ENCODE measurements around the gene OVCH2. TPM values are rescaled to one million over a fixed set of nuclear protein-coding genes. Genes with fewer than 3 reads are reported as not detected.
"Not testable (repeated sequence)": the region's sequence is repeated elsewhere in the genome, so short reads cannot be mapped to it uniquely, and the experiment has no call there.

OVCH2 gene
- total RNA-seq, 1 donor from 2014 or later: 7.4 TPM

DNA sequence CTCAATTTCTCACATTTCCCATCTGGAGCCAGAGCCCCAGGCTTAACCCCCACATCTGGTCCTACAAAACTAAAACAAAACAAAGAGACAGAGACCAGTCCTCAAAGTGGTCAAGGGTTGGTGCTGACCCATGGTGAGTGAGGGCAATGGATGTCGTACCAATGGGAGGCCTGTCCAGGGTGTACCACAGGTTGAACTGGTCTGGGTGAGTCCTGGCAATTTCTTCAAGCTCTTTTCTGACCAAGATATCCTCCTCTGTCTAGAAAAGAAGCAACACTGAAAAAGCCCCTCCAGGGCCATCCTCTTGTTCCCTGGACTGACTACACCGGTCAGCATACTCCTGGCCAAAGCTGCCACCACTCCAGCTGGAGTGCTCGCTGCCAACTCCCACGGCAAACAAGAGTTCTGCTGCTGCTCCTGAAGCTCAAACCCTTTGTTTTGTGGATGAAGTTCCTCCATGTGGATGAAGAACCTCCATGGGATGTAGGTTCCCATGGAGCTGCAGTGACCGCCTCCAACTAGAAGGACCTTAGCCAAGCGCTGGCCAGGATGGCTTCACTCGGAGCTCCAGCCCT is 39.9 kb downstream of the OVCH2 start:
- intact Hi-C loops (cut with DNase I): no loop called here

DNA sequence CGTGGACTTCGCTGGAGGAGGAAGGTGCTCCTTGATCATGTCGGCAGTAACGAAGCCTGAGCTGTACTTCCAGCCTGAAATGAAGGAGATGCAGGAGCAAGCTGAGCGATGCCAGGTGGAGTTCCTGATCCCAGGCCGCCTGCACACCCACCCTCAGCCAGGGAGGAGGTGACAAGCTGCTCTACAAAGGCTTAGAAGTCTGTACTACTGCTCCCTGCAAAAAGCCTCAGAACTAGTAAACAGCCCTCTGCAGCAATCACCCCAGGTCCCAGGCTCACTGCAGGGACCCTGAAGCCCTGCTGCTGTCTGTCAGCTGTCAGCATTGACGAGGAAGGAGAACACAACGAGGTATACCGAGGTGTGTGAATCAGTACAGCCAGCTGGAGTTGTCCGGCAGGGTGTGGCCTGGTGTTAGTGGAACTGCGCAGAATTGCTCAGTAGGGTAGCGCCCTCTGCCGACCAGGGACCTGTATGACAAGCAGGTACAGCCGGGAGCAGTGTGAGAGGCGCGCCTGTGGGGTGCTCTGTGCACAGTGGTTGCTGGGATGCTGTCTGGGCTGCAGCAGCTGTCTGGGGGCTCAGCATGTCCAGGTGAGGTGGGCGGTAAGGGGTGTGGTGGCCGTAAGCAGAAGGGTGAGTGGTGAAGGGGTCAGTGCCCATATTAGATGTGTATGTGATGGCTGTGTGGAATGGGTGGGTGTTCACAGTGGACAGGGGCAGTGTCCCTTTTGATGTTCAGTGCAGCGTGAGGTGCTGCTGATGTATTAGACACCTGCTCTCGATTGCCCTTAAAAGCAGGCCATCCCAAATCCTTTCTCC is 40.6 kb downstream of the OVCH2 start:
- Histone ChIP-seq H3K36me3 (no peaks in the 10 kb centered on the region), H3K4me3 (no peak overlapping the region), H3K4me1 (peaks cover 4% of the 10 kb centered on the region), H3K27me3 (ENCODE audit: low read depth) (no peaks in the 10 kb centered on the region), H3K9me3 (no peaks in the 10 kb centered on the region), H3K27ac (no peak overlapping the region)
- intact Hi-C loops (cut with DNase I): no loop called here
- DNase-seq (peak; percentile 91), ATAC-seq (peak; percentile 98)
- TF ChIP-seq, protein P1, sequence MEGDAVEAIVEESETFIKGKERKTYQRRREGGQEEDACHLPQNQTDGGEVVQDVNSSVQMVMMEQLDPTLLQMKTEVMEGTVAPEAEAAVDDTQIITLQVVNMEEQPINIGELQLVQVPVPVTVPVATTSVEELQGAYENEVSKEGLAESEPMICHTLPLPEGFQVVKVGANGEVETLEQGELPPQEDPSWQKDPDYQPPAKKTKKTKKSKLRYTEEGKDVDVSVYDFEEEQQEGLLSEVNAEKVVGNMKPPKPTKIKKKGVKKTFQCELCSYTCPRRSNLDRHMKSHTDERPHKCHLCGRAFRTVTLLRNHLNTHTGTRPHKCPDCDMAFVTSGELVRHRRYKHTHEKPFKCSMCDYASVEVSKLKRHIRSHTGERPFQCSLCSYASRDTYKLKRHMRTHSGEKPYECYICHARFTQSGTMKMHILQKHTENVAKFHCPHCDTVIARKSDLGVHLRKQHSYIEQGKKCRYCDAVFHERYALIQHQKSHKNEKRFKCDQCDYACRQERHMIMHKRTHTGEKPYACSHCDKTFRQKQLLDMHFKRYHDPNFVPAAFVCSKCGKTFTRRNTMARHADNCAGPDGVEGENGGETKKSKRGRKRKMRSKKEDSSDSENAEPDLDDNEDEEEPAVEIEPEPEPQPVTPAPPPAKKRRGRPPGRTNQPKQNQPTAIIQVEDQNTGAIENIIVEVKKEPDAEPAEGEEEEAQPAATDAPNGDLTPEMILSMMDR (IDR thresholded peaks at IDR 0.05): peak; percentile 82

More for the DNA sequence above, 39.9 kb downstream of the OVCH2 start:
- DNase-seq: no peak
- H3K4me3 ChIP-seq: no peak overlapping the region
- no peaks in the 10 kb centered on the region for H3K36me3 ChIP-seq
- H3K27ac ChIP-seq: no peak overlapping the region
- H3K9me3 ChIP-seq: no peaks in the 10 kb centered on the region
- no peak for ATAC-seq
- TF ChIP-seq, protein P1 (IDR thresholded peaks at IDR 0.05): no peak
- no peaks in the 10 kb centered on the region for H3K27me3 ChIP-seq (ENCODE audit: low read depth)
- H3K4me1 ChIP-seq: peaks cover 4% of the 10 kb centered on the region

DNA sequence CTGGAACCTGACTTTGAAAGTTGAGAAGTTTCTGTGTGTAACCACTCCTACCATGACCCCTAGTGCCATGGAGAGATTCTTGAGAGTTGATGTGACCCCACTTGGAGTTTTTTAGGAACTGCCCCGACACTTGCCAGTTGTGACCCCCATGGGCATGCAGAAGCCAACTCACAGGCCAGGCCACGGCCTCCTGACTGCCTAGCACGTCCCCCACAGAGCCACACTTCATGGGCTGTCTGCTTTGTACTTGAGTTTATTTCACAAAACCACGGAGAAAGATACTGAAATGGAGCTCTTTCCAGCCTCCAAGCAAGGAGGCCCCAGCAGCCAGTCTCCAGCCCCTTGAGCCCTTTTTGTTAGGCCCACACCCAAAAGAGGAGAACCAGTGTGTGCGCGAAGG is 41.4 kb downstream of the OVCH2 start:
- no peak for DNase-seq
- H3K27ac ChIP-seq: no peak overlapping the region
- peaks cover 4% of the 10 kb centered on the region for H3K4me1 ChIP-seq
- no peaks in the 10 kb centered on the region for H3K27me3 ChIP-seq (ENCODE audit: low read depth)
- no peak for ATAC-seq
- H3K4me3 ChIP-seq: no peak overlapping the region
- H3K36me3 ChIP-seq: no peaks in the 10 kb centered on the region
- H3K9me3 ChIP-seq: no peaks in the 10 kb centered on the region
- TF ChIP-seq, protein P1 (IDR thresholded peaks at IDR 0.05): no peak
- intact Hi-C loops (cut with DNase I): no loop called here

DNA sequence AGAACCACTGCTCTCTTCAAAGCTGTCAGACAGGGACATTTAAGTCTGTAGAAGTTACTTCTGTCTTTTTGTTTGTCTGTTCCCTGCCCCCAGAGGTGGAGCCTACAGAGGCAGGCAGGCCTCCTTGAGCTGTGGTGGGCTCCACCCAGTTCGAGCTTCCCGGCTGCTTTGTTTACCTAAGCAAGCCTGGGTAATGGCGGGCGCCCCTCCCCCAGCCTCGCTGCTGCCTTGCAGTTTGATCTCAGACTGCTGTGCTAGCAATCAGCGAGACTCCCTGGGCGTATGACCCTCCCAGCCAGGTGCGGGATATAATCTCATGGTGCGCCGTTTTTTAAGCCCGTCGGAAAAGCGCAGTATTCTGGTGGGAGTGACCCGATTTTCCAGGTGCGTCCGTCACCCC is 42.7 kb downstream of the OVCH2 start:
- H3K4me1 ChIP-seq; H3K27ac ChIP-seq; H3K9me3 ChIP-seq; intact Hi-C loops (cut with DNase I); H3K27me3 ChIP-seq (ENCODE audit: low read depth); ATAC-seq; H3K4me3 ChIP-seq; H3K36me3 ChIP-seq; DNase-seq: not testable (repeated sequence)

DNA sequence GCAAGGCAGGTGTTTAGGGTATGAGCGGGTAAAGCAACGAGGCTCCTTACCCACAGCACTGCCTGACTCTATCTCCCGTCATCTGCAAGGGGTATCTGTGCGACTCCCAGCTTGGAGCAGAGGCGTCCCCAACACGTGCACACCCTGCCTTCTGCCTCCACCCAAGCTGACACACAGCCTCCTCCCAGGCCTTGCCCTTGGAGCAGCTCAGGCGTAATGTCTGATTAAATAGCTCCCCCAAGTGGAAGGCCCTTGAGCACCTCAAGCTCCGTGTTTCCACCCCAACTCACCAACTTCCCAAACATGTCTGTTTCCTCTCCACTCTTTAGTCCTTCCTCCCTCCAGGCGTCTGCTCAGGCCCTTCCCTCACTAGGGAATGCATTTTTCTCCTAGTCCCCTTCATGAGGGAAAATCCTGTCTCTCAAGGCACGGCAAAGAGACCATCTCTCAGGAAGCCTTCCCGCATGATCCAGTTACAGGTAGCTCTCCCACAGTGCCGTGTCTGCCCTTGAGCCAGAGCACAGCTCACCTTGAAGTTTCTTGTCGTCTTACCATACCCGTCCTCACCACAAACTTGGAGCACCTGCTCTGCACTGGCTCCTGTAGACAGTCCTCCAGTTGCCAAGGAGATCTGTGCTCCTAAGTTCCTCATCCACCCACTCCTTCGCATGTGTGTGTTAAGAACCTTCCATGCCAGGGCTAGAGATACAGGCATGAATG is 48.8 kb downstream of the OVCH2 start:
- TF ChIP-seq, protein P1 (IDR thresholded peaks at IDR 0.05): peak; percentile 55
- H3K9me3 ChIP-seq: no peaks in the 10 kb centered on the region
- intact Hi-C loops (cut with DNase I): no loop called here
- H3K4me3 ChIP-seq: no peak overlapping the region
- ATAC-seq: peak; percentile 93 to 96
- peak; percentile 66 for DNase-seq
- H3K27me3 ChIP-seq (ENCODE audit: low read depth): no peaks in the 10 kb centered on the region
- H3K4me1 ChIP-seq: no peaks in the 10 kb centered on the region
- no peak overlapping the region for H3K27ac ChIP-seq
- peaks cover 31% of the 10 kb centered on the region for H3K36me3 ChIP-seq
